GM19328 (cell line): ENCODE measurements around the gene DSCAM.
"Not testable (repeated sequence)": the region's sequence is repeated elsewhere in the genome, so short reads cannot be mapped to it uniquely, and the experiment has no call there.

Experiments used
- ATAC-seq: cut with Tn5 transposase; IDR thresholded peaks from one replicate; pipeline ENCODE4 v1.9.1; 2021; ENCODE audit warnings: mild to moderate bottlenecking, moderate library complexity; ENCODE audit not compliant: unreplicated experiment

DSCAM gene

GRCh38 chr21:40200946-40201345 is 646.0 kb downstream of the DSCAM start:
- ATAC-seq = no peak

DNA sequence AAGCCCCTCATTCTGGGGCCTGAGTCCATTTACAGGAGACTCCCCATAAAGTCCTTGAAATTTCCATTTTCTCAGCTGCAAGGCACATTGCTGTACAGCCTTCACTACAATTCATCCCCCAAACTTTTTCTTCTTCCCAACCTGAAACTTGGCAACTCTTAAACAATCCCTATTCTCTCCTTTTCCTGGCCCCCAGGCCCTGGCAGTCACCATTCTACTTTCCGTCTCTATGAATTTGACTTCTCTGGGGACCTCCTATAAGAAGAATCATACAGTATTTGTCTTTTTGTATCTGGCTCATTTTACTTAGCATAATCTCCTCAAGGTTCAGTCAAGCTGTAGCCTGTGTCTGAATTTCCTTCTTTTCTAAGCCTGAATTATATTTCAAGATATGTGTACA is 646.8 kb downstream of the DSCAM start:
- ATAC-seq = no peak

GRCh38 chr21:40194185-40194980 is 652.6 kb downstream of the DSCAM start:
- ATAC-seq = no peak

DNA sequence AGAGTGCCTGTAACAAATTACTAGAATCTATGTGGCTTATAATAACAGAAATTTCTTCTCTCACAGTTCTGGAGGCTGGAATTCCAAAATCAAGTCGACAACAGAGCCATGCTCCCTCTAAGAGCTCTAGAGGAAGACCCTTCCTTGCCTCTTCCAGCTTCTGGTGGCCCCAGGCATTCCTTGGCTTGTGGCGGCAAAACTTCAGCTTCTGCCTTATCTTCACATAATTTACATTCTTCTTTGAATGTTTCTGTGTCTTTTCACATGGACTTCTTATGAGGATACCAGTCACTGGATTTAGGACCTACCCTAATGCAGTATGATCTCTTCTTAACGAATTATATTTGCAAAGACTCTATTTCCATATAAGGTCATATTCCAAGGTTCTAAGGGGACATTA is 655.3 kb downstream of the DSCAM start:
- ATAC-seq = no peak

GRCh38 chr21:40191196-40191595 is 655.8 kb downstream of the DSCAM start:
- no peak for ATAC-seq

DNA sequence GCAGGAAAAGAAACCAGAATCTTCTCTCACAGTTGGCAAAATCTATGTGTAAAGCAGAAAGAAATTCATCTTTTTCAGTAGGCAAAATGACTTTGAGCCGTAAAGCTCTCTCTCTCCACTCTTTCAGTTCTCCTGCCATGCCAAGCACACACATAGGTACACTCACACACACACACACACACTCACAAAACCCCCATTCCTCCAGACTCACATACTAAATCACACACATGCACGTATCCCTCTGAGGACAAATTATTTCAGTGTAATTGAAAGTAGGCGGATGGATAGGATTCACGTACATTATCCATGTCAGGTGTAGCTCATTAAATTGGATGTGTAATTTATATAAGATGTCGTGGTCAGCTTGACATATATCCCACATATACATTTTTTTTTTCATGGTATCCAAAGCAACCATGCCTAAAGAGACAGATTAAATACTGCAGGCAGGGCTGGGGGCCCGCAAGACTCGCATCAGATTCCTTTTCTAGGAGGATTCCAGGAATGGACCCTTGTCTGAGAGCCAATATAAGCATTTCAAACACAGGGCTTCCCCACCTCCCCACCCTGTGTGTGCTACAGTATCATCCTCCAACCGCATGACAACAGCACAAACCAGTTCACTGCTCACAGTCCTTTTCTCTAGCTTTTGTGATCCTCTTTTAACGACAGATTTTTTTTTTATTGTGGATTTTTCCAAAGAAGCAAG is 658.9 kb downstream of the DSCAM start:
- no peak for ATAC-seq

DNA sequence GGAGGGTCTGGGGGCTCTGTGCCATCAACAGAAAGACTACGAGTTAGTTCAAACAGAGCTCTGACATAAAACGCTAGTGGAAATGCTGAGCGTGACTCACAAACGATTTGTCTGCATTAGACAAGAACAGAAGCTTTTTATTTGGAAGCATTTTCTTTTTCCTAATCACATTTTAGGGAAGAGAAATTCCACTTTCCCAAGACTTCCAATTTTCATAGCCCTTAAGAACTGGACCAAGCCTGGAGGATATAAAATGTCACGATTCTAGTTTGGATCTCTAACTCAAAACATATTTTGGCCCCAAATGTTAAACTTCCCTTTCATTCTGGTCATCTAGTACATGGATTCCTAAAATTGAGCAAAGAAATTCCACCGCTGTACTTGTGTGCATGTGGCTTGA is 659.7 kb downstream of the DSCAM start:
- no peak for ATAC-seq

DNA sequence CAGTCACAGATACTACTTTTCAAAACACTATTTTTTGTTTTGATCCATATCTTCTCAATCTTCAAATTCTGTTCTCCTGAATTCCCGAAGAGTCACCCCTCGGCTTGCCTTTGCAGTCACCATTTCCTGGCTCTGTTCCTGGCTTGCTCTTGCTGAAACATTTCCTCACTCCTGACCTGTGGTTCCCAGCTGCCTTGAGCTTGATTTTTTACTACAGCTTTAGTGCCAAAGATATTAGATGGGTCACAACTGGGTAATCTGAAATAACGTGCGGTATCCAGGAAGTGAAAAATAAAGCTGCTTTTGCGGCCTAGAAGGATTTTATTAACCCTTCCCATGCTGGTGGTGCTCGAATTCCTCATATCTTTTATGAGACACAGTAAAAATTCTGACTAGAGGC is 660.9 kb downstream of the DSCAM start:
- no peak for ATAC-seq

DNA sequence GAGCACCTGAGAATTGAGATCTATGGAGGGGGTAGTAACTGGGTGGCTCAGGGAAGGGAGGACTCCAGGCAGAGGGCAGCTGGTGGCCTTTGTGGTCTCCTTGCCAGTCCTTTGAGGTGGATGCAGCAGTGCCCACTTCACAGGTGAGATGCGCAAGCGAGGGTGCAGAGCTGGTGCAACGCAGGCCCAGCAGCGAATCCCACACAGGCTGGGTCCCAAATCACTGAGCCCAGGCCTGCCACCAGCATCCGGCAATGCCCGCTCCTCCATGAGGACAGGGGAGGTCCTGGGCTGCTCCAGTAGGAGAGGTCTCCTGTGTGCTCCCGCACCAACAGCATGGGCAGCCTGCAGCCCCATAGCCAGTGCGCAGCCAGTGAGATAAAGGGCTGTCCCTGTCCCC is 661.8 kb downstream of the DSCAM start:
- no peak for ATAC-seq

GRCh38 chr21:40182491-40182890 is 664.5 kb downstream of the DSCAM start:
- not testable (repeated sequence) for ATAC-seq

DNA sequence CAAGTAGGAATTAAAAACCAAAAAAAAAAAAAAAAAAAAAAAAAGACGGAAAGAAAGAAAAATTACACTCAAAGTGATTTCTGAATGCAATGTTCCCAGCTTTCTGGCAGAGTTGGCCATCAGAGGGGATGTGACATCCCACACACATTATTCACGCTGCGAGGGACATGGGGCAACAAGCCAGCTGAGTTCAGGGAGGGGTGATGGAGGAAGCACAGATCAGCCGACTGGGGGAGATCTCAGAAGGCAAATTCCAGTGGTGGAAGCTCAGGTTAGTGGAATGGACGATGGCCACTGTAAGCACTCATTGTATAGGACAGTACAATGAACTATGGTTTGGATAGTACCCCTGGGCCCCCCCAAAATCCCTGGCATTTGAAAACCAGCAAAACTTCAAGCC is 667.8 kb downstream of the DSCAM start:
- ATAC-seq = no peak

- no peak for ATAC-seq
These were observed 668.2 kb downstream of the DSCAM start for GRCh38 chr21:40178726-40179125.

- no peak for ATAC-seq
These were observed 669.0 kb downstream of the DSCAM start for GRCh38 chr21:40177979-40178378.

DNA sequence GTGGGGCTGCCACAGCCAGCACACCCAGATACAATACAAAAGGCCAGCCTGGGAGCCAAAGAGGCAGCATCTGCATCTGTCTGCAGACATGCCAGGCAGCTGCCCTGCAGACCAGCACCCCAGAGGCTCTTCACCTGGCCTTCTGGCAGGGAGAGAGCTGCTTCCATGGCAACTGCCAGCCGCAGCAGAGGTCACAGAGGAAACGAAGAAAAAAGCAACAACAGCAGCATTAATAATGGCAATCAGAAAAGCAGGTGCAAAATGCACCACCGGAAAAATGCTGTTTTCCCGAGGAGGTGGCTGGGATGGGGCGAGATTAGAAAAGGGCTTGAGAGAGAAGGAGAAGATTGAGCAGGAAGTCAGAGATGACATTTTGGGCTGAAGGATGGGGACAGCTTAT is 670.2 kb downstream of the DSCAM start:
- no peak for ATAC-seq

DNA sequence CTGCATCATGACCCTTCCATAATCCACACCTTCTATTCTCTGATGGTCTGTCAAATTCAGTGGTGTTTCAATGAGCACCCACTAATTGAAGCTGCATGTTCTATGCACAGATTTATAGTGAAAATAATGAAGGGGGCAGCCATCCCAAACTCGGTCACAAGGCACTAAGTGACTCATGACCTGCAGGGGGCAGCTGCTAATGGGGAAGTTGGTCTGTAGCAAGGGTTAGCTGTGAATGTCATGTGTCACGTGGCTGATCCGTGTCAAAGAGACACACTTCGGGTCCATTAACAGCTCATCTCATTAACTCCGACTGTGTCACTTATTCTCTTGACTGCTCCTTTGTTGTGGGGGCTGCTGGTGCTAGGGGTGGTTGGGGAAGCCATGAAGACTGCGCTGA is 673.1 kb downstream of the DSCAM start:
- ATAC-seq = no peak

GRCh38 chr21:40169971-40170370 is 677.0 kb downstream of the DSCAM start:
- no peak for ATAC-seq

DNA sequence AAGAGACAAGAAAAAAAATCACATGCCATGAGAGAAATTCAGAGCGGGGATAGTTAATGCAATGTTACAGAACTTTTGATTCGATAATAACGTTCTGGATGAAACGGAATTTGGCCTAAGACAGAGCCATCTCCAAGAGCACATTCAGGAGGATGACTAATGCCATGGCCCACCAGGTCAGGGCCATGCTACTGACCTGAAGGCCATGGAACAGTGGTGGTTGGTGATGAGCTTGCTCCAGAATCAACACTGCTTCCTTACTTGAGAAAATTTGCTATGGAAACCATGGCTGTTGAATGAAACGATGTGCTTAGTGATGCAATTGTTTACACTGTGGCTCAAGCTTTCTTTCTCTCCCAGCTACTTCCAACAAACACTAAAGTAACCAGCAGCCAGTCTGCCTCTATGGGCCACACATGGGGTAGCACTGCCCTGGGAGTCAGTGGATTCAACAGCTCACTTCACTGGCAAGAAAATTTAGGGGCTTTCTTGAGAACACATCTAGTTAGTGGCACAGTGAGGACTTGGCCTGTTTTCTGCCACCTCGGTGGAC is 680.6 kb downstream of the DSCAM start:
- no peak for ATAC-seq

DNA sequence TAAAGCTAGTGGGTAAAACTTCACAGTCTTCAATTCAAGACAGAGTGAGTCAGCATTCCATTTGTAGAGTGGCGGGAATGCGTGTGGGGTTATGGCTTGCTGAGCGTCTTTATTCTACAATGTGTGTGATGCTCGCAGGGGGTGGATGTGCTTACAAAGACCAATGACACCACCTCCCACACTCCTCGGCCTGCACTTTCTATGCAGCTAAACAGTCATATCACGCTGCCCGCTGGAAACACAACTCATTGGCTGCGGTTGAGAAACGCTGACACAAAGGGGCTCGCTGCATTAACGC is 681.2 kb downstream of the DSCAM start:
- no peak for ATAC-seq

DNA sequence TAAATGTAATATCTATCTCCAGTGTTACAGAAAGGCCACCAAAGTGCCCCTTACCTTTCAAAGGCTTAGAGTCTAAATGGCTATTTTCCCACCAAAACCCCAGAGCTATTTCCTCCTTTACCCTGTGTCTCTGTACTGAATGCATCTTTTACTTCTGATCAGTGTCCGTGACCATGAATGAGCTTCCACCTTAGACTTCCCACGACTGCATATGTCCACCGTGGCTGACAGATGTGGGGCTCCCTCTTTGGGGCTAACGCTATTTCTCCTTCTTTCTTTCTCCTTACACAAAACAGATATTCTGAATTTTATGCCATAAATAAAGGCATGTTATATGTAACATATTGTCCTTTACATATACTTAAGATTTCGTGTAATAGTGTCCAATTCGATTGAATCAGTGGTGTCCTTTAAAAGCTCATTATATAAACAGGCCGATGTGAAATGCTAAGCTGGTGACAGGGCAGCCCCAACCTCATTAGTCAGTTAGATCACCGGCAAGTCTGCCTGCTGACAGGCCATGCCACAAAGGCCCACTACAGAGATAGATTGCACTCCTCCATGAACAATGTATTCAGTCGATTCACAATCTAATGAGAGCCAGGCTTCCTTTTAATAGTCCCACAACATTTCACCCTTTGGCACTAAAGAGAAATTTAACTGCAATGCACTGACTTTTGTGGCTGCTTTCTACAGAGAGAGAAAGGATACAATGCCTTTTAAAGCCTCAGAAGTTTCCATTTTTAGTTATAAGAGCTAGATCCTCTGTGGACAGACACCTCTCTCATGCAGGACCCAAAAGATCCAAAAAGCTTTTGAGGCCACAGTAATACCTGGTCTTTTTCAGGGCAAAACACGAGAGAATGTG is 681.8 kb downstream of the DSCAM start:
- no peak for ATAC-seq

GRCh38 chr21:40162075-40162474 is 684.9 kb downstream of the DSCAM start:
- ATAC-seq = no peak

GRCh38 chr21:40160911-40161310 is 686.0 kb downstream of the DSCAM start:
- ATAC-seq = no peak
